Measurements from ENCODE around the gene CWC25. TPM values are rescaled to one million over a fixed set of nuclear protein-coding genes. Genes with fewer than 3 reads are reported as not detected.
A peak's percentile ranks its signal among the peaks of the same experiment; 100 is the strongest.

Gene CWC25
- polyA plus RNA-seq: 10 to 100 TPM; 15.2 to 21.0 TPM

DNA sequence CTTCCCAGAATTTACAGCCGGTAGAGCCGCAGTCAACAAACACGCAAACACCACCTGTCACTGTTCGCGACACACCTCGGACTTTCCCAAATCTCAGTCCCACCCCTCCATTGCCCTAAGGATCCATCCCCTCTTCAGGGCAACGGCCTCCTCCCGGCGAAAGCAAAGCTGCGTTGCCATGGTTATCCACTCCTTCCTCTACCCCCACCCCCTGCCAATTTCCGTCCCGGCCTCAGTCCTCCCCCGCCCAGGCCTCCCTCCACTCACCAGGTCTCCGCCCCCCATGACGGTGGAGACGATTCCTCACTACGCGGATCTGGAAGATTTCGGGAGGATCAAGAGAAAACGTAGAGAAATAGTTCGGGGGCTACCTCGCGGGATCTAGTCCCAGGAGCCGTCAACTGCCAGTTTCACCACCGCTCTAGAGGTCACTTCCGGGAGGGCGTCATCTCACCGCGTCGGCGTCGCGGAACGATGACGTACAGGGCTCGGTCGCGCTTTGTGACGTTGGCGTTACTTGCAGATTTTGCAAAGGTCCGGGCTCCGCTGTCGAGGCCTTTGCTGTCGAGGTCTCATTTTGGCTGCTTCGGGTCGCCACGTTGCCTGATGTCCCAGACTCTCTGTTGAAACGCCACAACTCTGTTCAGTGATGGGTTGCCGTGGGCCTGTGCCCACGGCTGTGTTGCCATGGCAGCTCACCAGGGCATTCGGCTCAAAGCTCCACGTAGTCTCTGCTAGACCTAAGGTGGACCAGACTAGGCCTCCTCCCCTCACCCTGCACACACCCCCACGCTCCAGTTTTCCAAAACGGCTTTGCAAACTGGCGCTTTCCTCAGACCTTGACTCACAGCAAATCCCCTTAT is at the start of gene CWC25:
TSS of gene CWC25 (minus strand) at position 423 of the 863 bp plus-strand sequence. CDS start at position 285, 138 bp downstream.
- peak within 1 kb of the TSS; percentile 89 to 98 for H3K4me3 ChIP-seq (ENCODE audit: low read depth in 1 of 2, low read length in 2 of 2)
- 1% methylated on average over 55 of the region's 55 CpGs for WGBS, 2 donors
- H3K9me3 ChIP-seq (ENCODE audit: control insufficient read depth in 2 of 2, insufficient read depth in 1 of 2, low read depth in 1 of 2, low read length in 1 of 2): no peaks in the 10 kb centered on the region
- H3K4me1 ChIP-seq (ENCODE audit: control insufficient read depth in 2 of 2, insufficient read depth in 2 of 2, low read length in 1 of 2): peaks cover 0 to 9% of the 10 kb centered on the region in 2 donors
- no peaks in the 10 kb centered on the region for H3K27me3 ChIP-seq (ENCODE audit: control insufficient read depth in 1 of 2, insufficient read depth in 2 of 2, low read length in 2 of 2)
- peaks cover 4 to 13% of the 10 kb centered on the region in 2 donors for H3K36me3 ChIP-seq (ENCODE audit: control insufficient read depth in 2 of 2, insufficient read depth in 2 of 2, low read length in 1 of 2)
- H3K27ac ChIP-seq (ENCODE audit: low read depth in 2 of 2, low read length in 1 of 2): peak within 1 kb of the TSS; percentile 98 to 99

DNA sequence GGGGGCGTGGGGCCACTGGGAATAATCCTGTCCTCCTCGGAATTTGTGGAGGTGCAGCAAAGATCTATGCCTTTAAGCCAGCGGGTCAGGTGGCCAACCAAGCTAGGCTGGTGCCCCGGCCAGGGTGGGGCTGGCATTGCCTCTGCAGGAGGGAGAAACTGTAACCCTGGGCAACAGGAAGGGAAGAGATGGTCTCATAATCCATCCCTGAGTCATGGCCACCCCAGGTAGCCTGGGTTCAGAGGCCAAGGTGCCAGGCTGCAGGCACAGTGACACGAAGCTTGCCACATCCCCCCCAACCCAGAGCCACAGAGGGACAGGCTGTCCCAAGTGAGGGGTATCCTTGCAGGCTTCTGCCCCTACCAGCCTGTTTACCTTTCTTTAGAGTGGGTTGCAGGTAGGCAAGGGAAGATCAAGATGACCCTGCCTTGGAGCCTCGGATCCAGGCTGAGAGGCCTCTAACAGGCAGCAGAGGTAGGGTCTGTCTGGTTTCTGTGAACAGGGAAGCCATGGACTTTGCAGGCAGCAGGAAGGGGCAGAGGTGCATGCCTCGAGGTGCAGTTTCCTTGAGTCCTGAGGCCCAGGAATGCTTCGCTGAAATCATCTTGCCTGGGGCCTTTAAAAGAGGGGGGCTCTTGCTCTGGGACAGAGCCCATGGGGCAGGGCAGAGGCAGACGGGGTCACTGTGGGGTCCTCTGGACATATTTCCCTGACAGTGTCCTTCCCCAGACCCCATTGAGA is 48.7 kb upstream of the CWC25 start:
- Histone ChIP-seq H3K4me1 (ENCODE audit: control insufficient read depth in 2 of 2, insufficient read depth in 2 of 2, low read length in 1 of 2) (peaks cover 24 to 32% of the 10 kb centered on the region in 2 donors), H3K4me3 (ENCODE audit: low read depth in 1 of 2, low read length in 2 of 2) (no peak overlapping the region), H3K27me3 (ENCODE audit: control insufficient read depth in 1 of 2, insufficient read depth in 2 of 2, low read length in 2 of 2) (no peaks in the 10 kb centered on the region), H3K27ac (ENCODE audit: low read depth in 2 of 2, low read length in 1 of 2) (peak overlapping the region in 1 of 2 donors; percentile 26), H3K36me3 (ENCODE audit: control insufficient read depth in 2 of 2, insufficient read depth in 2 of 2, low read length in 1 of 2) (peaks cover 7 to 14% of the 10 kb centered on the region in 2 donors), H3K9me3 (ENCODE audit: control insufficient read depth in 2 of 2, insufficient read depth in 1 of 2, low read depth in 1 of 2, low read length in 1 of 2) (no peaks in the 10 kb centered on the region)
- 44 to 46% methylated on average over 9 of the region's 9 CpGs for whole genome bisulfite sequencing, 2 donors

- Histone ChIP-seq H3K4me3 (ENCODE audit: low read depth in 1 of 2, low read length in 2 of 2) (peak overlapping the region; percentile 1 to 12), H3K4me1 (ENCODE audit: control insufficient read depth in 2 of 2, insufficient read depth in 2 of 2, low read length in 1 of 2) (peaks cover 24 to 35% of the 10 kb centered on the region in 2 donors), H3K27me3 (ENCODE audit: control insufficient read depth in 1 of 2, insufficient read depth in 2 of 2, low read length in 2 of 2) (no peaks in the 10 kb centered on the region), H3K27ac (ENCODE audit: low read depth in 2 of 2, low read length in 1 of 2) (peak overlapping the region in 1 of 2 donors; percentile 96), H3K9me3 (ENCODE audit: control insufficient read depth in 2 of 2, insufficient read depth in 1 of 2, low read depth in 1 of 2, low read length in 1 of 2) (no peaks in the 10 kb centered on the region), H3K36me3 (ENCODE audit: control insufficient read depth in 2 of 2, insufficient read depth in 2 of 2, low read length in 1 of 2) (peaks cover 0 to 8% of the 10 kb centered on the region in 2 donors)
- 38 to 54% methylated on average over 9 of the region's 9 CpGs for WGBS, 2 donors
Observed at GRCh38 chr17:38872671-38873385, 47.7 kb upstream of the CWC25 start.

DNA sequence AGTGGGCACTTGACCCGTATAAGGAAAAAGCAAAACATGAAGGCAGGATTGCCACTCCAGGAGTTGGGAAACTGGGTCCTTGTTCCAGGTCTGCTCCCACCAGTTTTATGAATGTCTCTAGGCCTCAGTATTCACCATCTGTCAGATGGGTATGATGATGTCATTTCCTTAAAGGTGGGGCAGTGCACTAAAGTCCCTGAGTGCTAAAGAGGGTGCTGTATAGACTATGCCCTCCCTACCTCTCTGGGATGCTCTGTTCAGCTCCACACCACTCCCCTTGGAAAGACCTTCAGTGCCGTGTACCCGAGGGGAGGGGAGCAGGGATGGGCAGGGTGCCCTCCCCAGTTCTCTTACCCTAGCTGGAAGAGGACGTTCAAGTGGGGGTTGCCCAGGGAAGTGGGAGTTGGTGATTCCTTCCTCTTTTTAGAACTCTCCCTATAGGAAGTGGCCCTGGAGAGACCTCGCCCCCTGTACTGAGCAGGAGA is 46.9 kb upstream of the CWC25 start:
- Histone ChIP-seq H3K27me3 (ENCODE audit: control insufficient read depth in 1 of 2, insufficient read depth in 2 of 2, low read length in 2 of 2) (no peaks in the 10 kb centered on the region), H3K36me3 (ENCODE audit: control insufficient read depth in 2 of 2, insufficient read depth in 2 of 2, low read length in 1 of 2) (peaks cover 0 to 5% of the 10 kb centered on the region in 2 donors), H3K27ac (ENCODE audit: low read depth in 2 of 2, low read length in 1 of 2) (peak overlapping the region; percentile 96 to 99), H3K4me1 (ENCODE audit: control insufficient read depth in 2 of 2, insufficient read depth in 2 of 2, low read length in 1 of 2) (peaks cover 24 to 30% of the 10 kb centered on the region in 2 donors), H3K9me3 (ENCODE audit: control insufficient read depth in 2 of 2, insufficient read depth in 1 of 2, low read depth in 1 of 2, low read length in 1 of 2) (no peaks in the 10 kb centered on the region), H3K4me3 (ENCODE audit: low read depth in 1 of 2, low read length in 2 of 2) (peak overlapping the region; percentile 82 to 88)
- 24 to 39% methylated on average over 5 of the region's 5 CpGs for WGBS, 2 donors

DNA sequence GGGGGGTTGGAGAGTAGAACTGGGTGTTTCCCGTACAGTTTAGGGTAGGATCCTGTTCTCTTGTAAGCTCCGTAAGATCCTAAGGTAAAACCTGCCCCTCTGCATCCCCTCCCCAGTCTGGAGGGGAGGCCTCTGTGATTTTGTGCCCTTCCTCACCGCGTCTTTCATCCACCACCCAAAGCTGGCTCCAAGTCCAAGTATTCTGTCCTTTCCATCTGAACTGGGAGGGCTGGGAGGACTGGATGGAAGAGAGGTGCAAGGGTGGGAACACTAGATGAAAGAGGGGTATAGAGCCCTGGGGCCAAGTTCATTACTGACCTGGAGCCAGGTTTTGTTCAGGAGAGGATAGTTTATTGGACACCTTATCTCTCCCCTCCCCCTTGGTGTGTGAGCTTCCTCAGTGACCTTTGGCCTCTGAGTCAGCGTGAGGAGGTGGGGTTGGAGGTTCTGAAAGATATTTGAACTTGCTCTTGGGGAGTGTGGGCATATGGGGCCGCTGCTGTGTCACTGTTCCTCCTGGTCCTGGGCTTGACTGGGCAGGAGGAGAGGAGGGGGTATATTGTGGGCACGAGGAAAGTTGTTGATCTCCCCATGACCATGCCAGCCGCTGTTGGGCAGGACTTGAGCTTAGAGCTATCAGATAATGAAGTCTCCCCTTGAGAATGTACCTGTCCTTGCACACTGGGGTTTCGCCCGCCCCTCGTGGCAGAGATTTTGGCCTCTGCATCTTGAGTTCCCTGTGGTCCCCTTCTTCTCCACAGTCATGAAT is 46.3 kb upstream of the CWC25 start:
- Histone ChIP-seq H3K9me3 (ENCODE audit: control insufficient read depth in 2 of 2, insufficient read depth in 1 of 2, low read depth in 1 of 2, low read length in 1 of 2) (no peaks in the 10 kb centered on the region), H3K4me3 (ENCODE audit: low read depth in 1 of 2, low read length in 2 of 2) (peak overlapping the region; percentile 82 to 88), H3K36me3 (ENCODE audit: control insufficient read depth in 2 of 2, insufficient read depth in 2 of 2, low read length in 1 of 2) (peaks cover 0 to 2% of the 10 kb centered on the region in 2 donors), H3K4me1 (ENCODE audit: control insufficient read depth in 2 of 2, insufficient read depth in 2 of 2, low read length in 1 of 2) (peaks cover 24 to 27% of the 10 kb centered on the region in 2 donors), H3K27ac (ENCODE audit: low read depth in 2 of 2, low read length in 1 of 2) (peak overlapping the region; percentile 96 to 99), H3K27me3 (ENCODE audit: control insufficient read depth in 1 of 2, insufficient read depth in 2 of 2, low read length in 2 of 2) (no peaks in the 10 kb centered on the region)
- 17 to 20% methylated on average over 11 of the region's 11 CpGs for WGBS, 2 donors

- H3K27me3 ChIP-seq (ENCODE audit: control insufficient read depth in 1 of 2, insufficient read depth in 2 of 2, low read length in 2 of 2): no peaks in the 10 kb centered on the region
- H3K4me1 ChIP-seq (ENCODE audit: control insufficient read depth in 2 of 2, insufficient read depth in 2 of 2, low read length in 1 of 2): peaks cover 24 to 27% of the 10 kb centered on the region in 2 donors
- WGBS, 2 donors: 0 to 1% methylated on average over 42 to 52 of the region's 56 CpGs
- peak overlapping the region; percentile 82 to 88 for H3K4me3 ChIP-seq (ENCODE audit: low read depth in 1 of 2, low read length in 2 of 2)
- peaks cover 0 to 2% of the 10 kb centered on the region in 2 donors for H3K36me3 ChIP-seq (ENCODE audit: control insufficient read depth in 2 of 2, insufficient read depth in 2 of 2, low read length in 1 of 2)
- H3K27ac ChIP-seq (ENCODE audit: low read depth in 2 of 2, low read length in 1 of 2): peak overlapping the region; percentile 96 to 99
- H3K9me3 ChIP-seq (ENCODE audit: control insufficient read depth in 2 of 2, insufficient read depth in 1 of 2, low read depth in 1 of 2, low read length in 1 of 2): no peaks in the 10 kb centered on the region
Observed at GRCh38 chr17:38870259-38871165, 45.4 kb upstream of the CWC25 start.

DNA sequence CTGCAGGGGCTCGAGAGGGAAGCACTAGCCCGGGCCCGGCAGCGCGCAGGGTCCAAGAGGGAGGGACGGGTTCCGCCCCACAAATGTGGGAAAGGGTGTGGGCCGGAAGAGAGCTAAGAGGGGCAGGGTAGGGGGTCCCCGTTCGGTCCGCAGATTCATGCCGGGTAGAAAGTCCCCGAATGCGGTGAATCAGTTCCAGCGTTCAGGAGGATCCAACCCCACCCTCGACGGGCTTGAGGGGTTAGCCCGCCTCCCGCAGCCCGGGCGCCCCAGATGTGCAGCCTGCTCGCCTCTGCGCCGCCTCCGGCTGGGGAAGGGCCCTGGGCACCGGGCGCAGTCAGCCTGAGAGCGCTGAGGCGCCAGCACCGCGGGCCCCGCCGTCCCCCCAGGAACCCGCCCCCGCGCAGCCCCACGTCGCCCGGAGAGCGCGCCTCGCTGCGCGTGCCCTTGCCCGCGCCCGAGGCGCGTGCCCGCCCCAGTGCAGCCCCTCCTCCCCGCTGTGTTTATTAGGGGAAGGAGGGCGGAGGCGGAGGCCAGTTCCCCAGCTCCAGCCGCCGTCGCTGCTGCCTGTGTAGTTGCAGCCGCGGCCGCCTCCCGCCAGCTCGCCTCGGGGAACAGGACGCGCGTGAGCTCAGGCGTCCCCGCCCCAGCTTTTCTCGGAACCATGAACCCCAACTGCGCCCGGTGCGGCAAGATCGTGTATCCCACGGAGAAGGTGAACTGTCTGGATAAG is 44.6 kb upstream of the CWC25 start, which contains the start of gene LASP1:
TSS of gene LASP1 (plus strand) at position 533 of the 733 bp plus-strand sequence. CDS start at position 665, 132 bp downstream.
- 0 to 1% methylated on average over 47 to 73 of the region's 73 CpGs for WGBS, 2 donors
- H3K4me3 ChIP-seq (ENCODE audit: low read depth in 1 of 2, low read length in 2 of 2): peak within 1 kb of the TSS; percentile 82 to 88
- H3K4me1 ChIP-seq (ENCODE audit: control insufficient read depth in 2 of 2, insufficient read depth in 2 of 2, low read length in 1 of 2): peaks cover 20 to 26% of the 10 kb centered on the region in 2 donors
- peaks cover 0 to under 1% of the 10 kb centered on the region in 2 donors for H3K36me3 ChIP-seq (ENCODE audit: control insufficient read depth in 2 of 2, insufficient read depth in 2 of 2, low read length in 1 of 2)
- H3K27me3 ChIP-seq (ENCODE audit: control insufficient read depth in 1 of 2, insufficient read depth in 2 of 2, low read length in 2 of 2): no peaks in the 10 kb centered on the region
- no peaks in the 10 kb centered on the region for H3K9me3 ChIP-seq (ENCODE audit: control insufficient read depth in 2 of 2, insufficient read depth in 1 of 2, low read depth in 1 of 2, low read length in 1 of 2)
- H3K27ac ChIP-seq (ENCODE audit: low read depth in 2 of 2, low read length in 1 of 2): peak within 1 kb of the TSS; percentile 96 to 99
